Activated CD4-positive, alpha-beta T cell treated with anti-CD3 and anti-CD28 coated beads for 36 hours (primary cell): Measurements from ENCODE around the gene SLC38A9. TPM values are rescaled to one million over a fixed set of nuclear protein-coding genes. Genes with fewer than 3 reads are reported as not detected.

Experiments used
- ATAC-seq: fragments of 200-7000 bp; cut with Tn5 transposase; one replicate; pipeline ENCODE4 v1.10.0; 2021; ENCODE audit warnings: mild to moderate bottlenecking, moderate library complexity
- CTCF ChIA-PET: fragments of 350-600 bp; sonication (Branson Sonifier 250); formaldehyde crosslinking; loops from one replicate; lab custom pipeline; 2021; ENCODE audit warnings: antibody characterized with exemption; lab: Charles Lee
- POLR2A ChIA-PET: fragments of 350-600 bp; sonication (Branson Sonifier 250); formaldehyde crosslinking; loops from one replicate; lab custom pipeline; 2021; ENCODE audit warnings: antibody characterized with exemption, inconsistent platforms; lab: Charles Lee
- DNase-seq: peaks from one replicate; pipeline ENCODE4 v3.0.0-alpha.2; 2020
- H3K27ac Mint-ChIP-seq: one replicate; pipeline ENCODE4 v1.8.0; 2021; ENCODE audit warnings: mixed read lengths
- H3K27me3 Mint-ChIP-seq: one replicate; pipeline ENCODE4 v1.8.0; 2021; ENCODE audit warnings: mixed read lengths
- H3K36me3 Mint-ChIP-seq: one replicate; pipeline ENCODE4 v1.8.0; 2021; ENCODE audit warnings: low read depth, mixed read lengths
- H3K4me1 Mint-ChIP-seq: one replicate; pipeline ENCODE4 v1.8.0; 2021; ENCODE audit warnings: mixed read lengths
- H3K4me3 Mint-ChIP-seq: one replicate; pipeline ENCODE4 v1.8.0; 2021; ENCODE audit warnings: mild to moderate bottlenecking, moderate library complexity, mixed read lengths
- H3K9me3 Mint-ChIP-seq: one replicate; pipeline ENCODE4 v1.8.0; 2021; ENCODE audit warnings: low read depth, mixed read lengths
- intact Hi-C, 2 experiments: fragments of 100-400 bp; cut with DNase I in 1 of 2; cut with micrococcal nuclease in 1 of 2; formaldehyde crosslinking; loops; one replicate each; pipeline versions ENCODE4 v1.14.2 to v1.15.1; 2022 to 2024; cut with DNase I, micrococcal nuclease
- total RNA-seq, 2 experiments: library from RNA; stranded (reverse); gene quantifications; one replicate each; pipeline ENCODE4 v1.2.3, GENCODE V29; 2021

Gene SLC38A9
- total RNA-seq, 2 experiments from 2014 or later = 12.9 to 16.2 TPM

- ChIA-PET CTCF (no interaction called here), POLR2A (interaction anchor here (0.7 kb wide), 1 partner anchor 94 kb away, joined by 3 read pairs; no protein-coding TSS in a partner anchor)
- no peak overlapping the region for H3K27ac Mint-ChIP-seq
- H3K27me3 Mint-ChIP-seq = no peaks in the 10 kb centered on the region
- H3K4me1 Mint-ChIP-seq = peaks cover 3% of the 10 kb centered on the region
- intact Hi-C loops = no loop called here
- H3K4me3 Mint-ChIP-seq = no peak overlapping the region
- no peaks in the 10 kb centered on the region for H3K9me3 Mint-ChIP-seq
- no peak for ATAC-seq
- peaks cover 4% of the 10 kb centered on the region for H3K36me3 Mint-ChIP-seq
- no peak for DNase-seq
Observed at GRCh38 chr5:55625913-55626312, 86.2 kb downstream of the SLC38A9 start.

GRCh38 chr5:55625589-55625909 is 86.6 kb downstream of the SLC38A9 start:
- ATAC-seq = no peak
- no peak overlapping the region for H3K4me3 Mint-ChIP-seq
- H3K27ac Mint-ChIP-seq = no peak overlapping the region
- intact Hi-C loops = no loop called here
- CTCF ChIA-PET = no interaction called here
- POLR2A ChIA-PET = no interaction called here
- H3K27me3 Mint-ChIP-seq = no peaks in the 10 kb centered on the region
- peaks cover 4% of the 10 kb centered on the region for H3K36me3 Mint-ChIP-seq
- DNase-seq = no peak
- H3K9me3 Mint-ChIP-seq = no peaks in the 10 kb centered on the region
- peaks cover 3% of the 10 kb centered on the region for H3K4me1 Mint-ChIP-seq

GRCh38 chr5:55624841-55625588 is 87.1 kb downstream of the SLC38A9 start:
- POLR2A ChIA-PET = no interaction called here
- CTCF ChIA-PET = interaction anchor here (1.0 kb wide), 1 partner anchor 8 kb away, joined by 3 read pairs; no protein-coding TSS in a partner anchor
- Mint-ChIP-seq H3K27me3 (no peaks in the 10 kb centered on the region), H3K4me1 (peaks cover 3% of the 10 kb centered on the region), H3K36me3 (peaks cover 4% of the 10 kb centered on the region), H3K4me3 (no peak overlapping the region), H3K9me3 (no peaks in the 10 kb centered on the region), H3K27ac (no peak overlapping the region)
- ATAC-seq = no peak
- intact Hi-C loops = no loop called here
- no peak for DNase-seq

- no peaks in the 10 kb centered on the region for H3K27me3 Mint-ChIP-seq
- CTCF ChIA-PET = interaction anchor here (1.0 kb wide), 1 partner anchor 10 kb away, joined by 3 read pairs; no protein-coding TSS in a partner anchor
- no peak for ATAC-seq
- H3K27ac Mint-ChIP-seq = no peak overlapping the region
- POLR2A ChIA-PET = no interaction called here
- peaks cover 3% of the 10 kb centered on the region for H3K4me1 Mint-ChIP-seq
- no peaks in the 10 kb centered on the region for H3K9me3 Mint-ChIP-seq
- no peak overlapping the region for H3K4me3 Mint-ChIP-seq
- H3K36me3 Mint-ChIP-seq = no peaks in the 10 kb centered on the region
- no peak for DNase-seq
- intact Hi-C loops = no loop called here
Observed at GRCh38 chr5:55623789-55624188, 88.3 kb downstream of the SLC38A9 start.

- Mint-ChIP-seq H3K9me3 (no peaks in the 10 kb centered on the region), H3K27me3 (no peaks in the 10 kb centered on the region), H3K36me3 (no peaks in the 10 kb centered on the region), H3K27ac (no peak overlapping the region), H3K4me3 (no peak overlapping the region), H3K4me1 (peaks cover 3% of the 10 kb centered on the region)
- ATAC-seq = no peak
- CTCF ChIA-PET = no interaction called here
- DNase-seq = no peak
- POLR2A ChIA-PET = no interaction called here
- intact Hi-C loops = no loop called here
Observed at GRCh38 chr5:55622460-55622859, 89.7 kb downstream of the SLC38A9 start.

GRCh38 chr5:55621229-55621628 is 90.9 kb downstream of the SLC38A9 start:
- no peak overlapping the region for H3K27ac Mint-ChIP-seq
- H3K36me3 Mint-ChIP-seq = no peaks in the 10 kb centered on the region
- ATAC-seq = no peak
- CTCF ChIA-PET = no interaction called here
- peaks cover 3% of the 10 kb centered on the region for H3K4me1 Mint-ChIP-seq
- POLR2A ChIA-PET = no interaction called here
- H3K27me3 Mint-ChIP-seq = no peaks in the 10 kb centered on the region
- no peak for DNase-seq
- intact Hi-C loops = no loop called here
- no peak overlapping the region for H3K4me3 Mint-ChIP-seq
- H3K9me3 Mint-ChIP-seq = no peaks in the 10 kb centered on the region

- ChIA-PET POLR2A (no interaction called here), CTCF (no interaction called here)
- Mint-ChIP-seq H3K27me3 (no peaks in the 10 kb centered on the region), H3K4me3 (no peak overlapping the region), H3K27ac (no peak overlapping the region), H3K36me3 (no peaks in the 10 kb centered on the region), H3K4me1 (no peaks in the 10 kb centered on the region), H3K9me3 (no peaks in the 10 kb centered on the region)
- intact Hi-C loops = no loop called here
- no peak for ATAC-seq
- DNase-seq = no peak
Observed at GRCh38 chr5:55620766-55621160, 91.4 kb downstream of the SLC38A9 start.

GRCh38 chr5:55620009-55620765 is 91.9 kb downstream of the SLC38A9 start:
- H3K4me3 Mint-ChIP-seq = no peak overlapping the region
- H3K4me1 Mint-ChIP-seq = no peaks in the 10 kb centered on the region
- no peaks in the 10 kb centered on the region for H3K36me3 Mint-ChIP-seq
- ChIA-PET CTCF (no interaction called here), POLR2A (no interaction called here)
- H3K27me3 Mint-ChIP-seq = no peaks in the 10 kb centered on the region
- ATAC-seq (no peak), DNase-seq (no peak)
- intact Hi-C loops = no loop called here
- H3K9me3 Mint-ChIP-seq = no peaks in the 10 kb centered on the region
- H3K27ac Mint-ChIP-seq = no peak overlapping the region

GRCh38 chr5:55618318-55618717 is 93.8 kb downstream of the SLC38A9 start:
- Mint-ChIP-seq H3K27me3 (no peaks in the 10 kb centered on the region), H3K36me3 (no peaks in the 10 kb centered on the region), H3K4me3 (no peak overlapping the region), H3K9me3 (no peaks in the 10 kb centered on the region), H3K4me1 (no peaks in the 10 kb centered on the region), H3K27ac (no peak overlapping the region)
- DNase-seq = no peak
- intact Hi-C loops = no loop called here
- no peak for ATAC-seq
- CTCF ChIA-PET = no interaction called here
- POLR2A ChIA-PET = no interaction called here

GRCh38 chr5:55613112-55613868 is 98.8 kb downstream of the SLC38A9 start:
- POLR2A ChIA-PET = no interaction called here
- H3K27me3 Mint-ChIP-seq = no peaks in the 10 kb centered on the region
- H3K9me3 Mint-ChIP-seq = no peaks in the 10 kb centered on the region
- peaks cover 6% of the 10 kb centered on the region for H3K4me1 Mint-ChIP-seq
- H3K4me3 Mint-ChIP-seq = no peak overlapping the region
- intact Hi-C loops = no loop called here
- H3K36me3 Mint-ChIP-seq = no peaks in the 10 kb centered on the region
- no peak overlapping the region for H3K27ac Mint-ChIP-seq
- ATAC-seq (no peak), DNase-seq (no peak)
- CTCF ChIA-PET = no interaction called here

- CTCF ChIA-PET = no interaction called here
- Mint-ChIP-seq H3K36me3 (no peaks in the 10 kb centered on the region), H3K27me3 (no peaks in the 10 kb centered on the region), H3K9me3 (no peaks in the 10 kb centered on the region), H3K27ac (no peak overlapping the region), H3K4me3 (no peak overlapping the region), H3K4me1 (peaks cover 6% of the 10 kb centered on the region)
- intact Hi-C loops = no loop called here
- POLR2A ChIA-PET = no interaction called here
- DNase-seq = no peak
- ATAC-seq = no peak
Observed at GRCh38 chr5:55610542-55610941, 101.6 kb downstream of the SLC38A9 start.
